NT2/D1 (cell line): ENCODE measurements around the gene GRIA4.

Source experiments
- SUZ12 ChIP-seq: IDR thresholded peaks from 2 replicates; pipeline ENCODE4 v1.6.1; 2011; ENCODE audit not compliant: insufficient read length, insufficient read depth; ENCODE audit errors: extremely low read depth
- YY1 ChIP-seq: IDR thresholded peaks from 2 replicates; pipeline ENCODE4 v1.6.1; 2011; ENCODE audit not compliant: insufficient read length, insufficient read depth
- ZNF274 ChIP-seq: IDR thresholded peaks from 2 replicates; pipeline ENCODE4 v1.6.1; 2011; ENCODE audit warnings: mild to moderate bottlenecking, low read depth, low read length

GRCh38 chr11:105648762-105649161 lies 38.9 kb downstream of the GRIA4 start:
- TF ChIP-seq YY1 = no peak
- no peak for TF ChIP-seq ZNF274
- no peak for TF ChIP-seq SUZ12
